CD4-positive, alpha-beta T cell (primary cell): ENCODE data around the gene TACC3. TPM values are rescaled to one million over a fixed set of nuclear protein-coding genes. Genes with fewer than 3 reads are reported as not detected.

Experiments
- ATAC-seq: fragments of 200-7000 bp; cut with Tn5 transposase; one replicate; pipeline ENCODE4 v1.10.0; 2022; ENCODE audit warnings: mild to moderate bottlenecking; ENCODE audit not compliant: poor library complexity
- CTCF ChIA-PET: fragments of 350-600 bp; sonication (Branson Sonifier 250); formaldehyde crosslinking; loops from one replicate; lab custom pipeline; 2021; ENCODE audit warnings: antibody characterized with exemption, inconsistent platforms; lab: Charles Lee
- POLR2A ChIA-PET: fragments of 350-600 bp; sonication (Branson Sonifier 250); formaldehyde crosslinking; loops from one replicate; lab custom pipeline; 2021; ENCODE audit warnings: antibody characterized with exemption, inconsistent platforms; lab: Charles Lee
- DNase-seq, 14 experiments: peaks; one replicate each; pipeline ENCODE4 v3.0.0-alpha.2; 2013 to 2020; ENCODE audit warnings: mixed read lengths in 2 of 14
- H3K27ac ChIP-seq, 2 donors: one replicate each; pipeline versions ENCODE4 v1.5.1 to v1.7.0; 2013; ENCODE audit warnings: low read length in 2 of 2, low read depth in 1 of 2, mild to moderate bottlenecking in 1 of 2
- H3K27me3 ChIP-seq, 2 experiments: 1 replicate in 1 of 2; 2 replicates in 1 of 2; pipeline versions ENCODE4 v1.6.1 to v1.7.0; 2013; ENCODE audit warnings: low read length in 2 of 2, control low read depth in 1 of 2, mild to moderate bottlenecking in 1 of 2, moderate library complexity in 1 of 2; ENCODE audit not compliant: insufficient read depth in 2 of 2, control insufficient read depth in 1 of 2
- H3K36me3 ChIP-seq: one replicate; pipeline ENCODE4 v1.6.1; 2013; ENCODE audit warnings: low read length, control low read depth; ENCODE audit not compliant: insufficient read depth
- H3K4me1 ChIP-seq: one replicate; pipeline ENCODE4 v1.6.1; 2013; ENCODE audit warnings: low read length, control low read depth; ENCODE audit not compliant: insufficient read depth
- H3K4me3 ChIP-seq: one replicate; pipeline ENCODE4 v1.5.1; 2013; ENCODE audit warnings: mild to moderate bottlenecking, low read length, moderate library complexity
- H3K9me3 ChIP-seq, 2 experiments: 1 replicate in 1 of 2; 2 replicates in 1 of 2; pipeline versions ENCODE4 v1.6.1 to v1.7.0; 2013; ENCODE audit warnings: low read length in 2 of 2, mild to moderate bottlenecking in 2 of 2, control low read depth in 1 of 2, moderate library complexity in 1 of 2; ENCODE audit not compliant: control insufficient read depth in 1 of 2, insufficient read depth in 1 of 2
- H3K27ac Mint-ChIP-seq: one replicate; pipeline ENCODE4 v1.8.0; 2020; ENCODE audit warnings: mixed read lengths
- H3K27me3 Mint-ChIP-seq: one replicate; pipeline ENCODE4 v1.8.0; 2021; ENCODE audit warnings: mixed read lengths
- H3K36me3 Mint-ChIP-seq: one replicate; pipeline ENCODE4 v1.8.0; 2021; ENCODE audit warnings: low read depth, mixed read lengths
- H3K4me1 Mint-ChIP-seq: one replicate; pipeline ENCODE4 v1.8.0; 2021; ENCODE audit warnings: low read depth, mixed read lengths
- H3K4me3 Mint-ChIP-seq: one replicate; pipeline ENCODE4 v1.8.0; 2020; ENCODE audit warnings: mild to moderate bottlenecking, mixed read lengths
- H3K9me3 Mint-ChIP-seq: one replicate; pipeline ENCODE4 v1.8.0; 2020; ENCODE audit warnings: mixed read lengths
- CTCF ChIP-seq: fragments of 200-600 bp; IDR thresholded peaks from one replicate; pipeline ENCODE4 v1.8.0; 2022; ENCODE audit warnings: antibody characterized with exemption, mild to moderate bottlenecking
- intact Hi-C, 2 experiments: fragments of 100-400 bp; cut with DNase I in 1 of 2; cut with micrococcal nuclease in 1 of 2; formaldehyde crosslinking; loops; one replicate each; pipeline versions ENCODE4 v1.15.1 to v1.9.0; 2023 to 2025; cut with DNase I, micrococcal nuclease
- total RNA-seq, 174 experiments: library from RNA in 2 of 174; stranded (reverse) in 2 of 174; gene quantifications; one replicate each; pipeline ENCODE4 v1.2.3 and lab custom pipeline; 2021 to 2026

TACC3 gene
- total RNA-seq, 2 experiments from 2014 or later = 123 TPM

- no peak for TF ChIP-seq CTCF
- Mint-ChIP-seq H3K9me3 (no peaks in the 10 kb centered on the region), H3K4me3 (no peak overlapping the region), H3K36me3 (no peaks in the 10 kb centered on the region), H3K27me3 (peaks cover 3% of the 10 kb centered on the region), H3K4me1 (no peaks in the 10 kb centered on the region), H3K27ac (no peak overlapping the region)
- Histone ChIP-seq H3K4me1 (peaks cover 7% of the 10 kb centered on the region), H3K27me3 (peaks cover 0 to 2% of the 10 kb centered on the region in 2 experiments), H3K4me3 (no peak overlapping the region), H3K9me3 (peaks cover 0 to 7% of the 10 kb centered on the region in 2 experiments), H3K36me3 (no peaks in the 10 kb centered on the region), H3K27ac (no peak overlapping the region)
- DNase-seq (no peak), ATAC-seq (no peak)
- intact Hi-C loops = no loop called here
- ChIA-PET POLR2A (no interaction called here), CTCF (no interaction called here)
These were observed 37.2 kb downstream of the TACC3 start for GRCh38 chr4:1758306-1759121.

GRCh38 chr4:1759170-1759817, 38.0 kb downstream of the TACC3 start:
- Histone ChIP-seq H3K9me3 (peaks cover 0 to 7% of the 10 kb centered on the region in 2 experiments), H3K4me3 (no peak overlapping the region), H3K36me3 (no peaks in the 10 kb centered on the region), H3K27me3 (peaks cover 2 to 3% of the 10 kb centered on the region in 2 experiments), H3K4me1 (peaks cover 3% of the 10 kb centered on the region), H3K27ac (no peak overlapping the region)
- no peak for TF ChIP-seq CTCF
- intact Hi-C loops = no loop called here
- H3K36me3 Mint-ChIP-seq = no peaks in the 10 kb centered on the region
- DNase-seq (no peak), ATAC-seq (no peak)
- H3K27ac Mint-ChIP-seq = no peak overlapping the region
- ChIA-PET CTCF (no interaction called here), POLR2A (no interaction called here)
- H3K9me3 Mint-ChIP-seq = no peaks in the 10 kb centered on the region
- H3K4me3 Mint-ChIP-seq = no peak overlapping the region
- no peaks in the 10 kb centered on the region for H3K4me1 Mint-ChIP-seq
- H3K27me3 Mint-ChIP-seq = peaks cover 9% of the 10 kb centered on the region

GRCh38 chr4:1759818-1760223, 38.5 kb downstream of the TACC3 start:
- TF ChIP-seq CTCF = no peak
- no peaks in the 10 kb centered on the region for H3K9me3 Mint-ChIP-seq
- no peak overlapping the region for H3K27ac Mint-ChIP-seq
- Histone ChIP-seq H3K36me3 (no peaks in the 10 kb centered on the region), H3K9me3 (peaks cover 0 to 11% of the 10 kb centered on the region in 2 experiments), H3K4me3 (no peak overlapping the region), H3K27ac (no peak overlapping the region), H3K27me3 (peaks cover 5 to 8% of the 10 kb centered on the region in 2 experiments), H3K4me1 (peaks cover 3% of the 10 kb centered on the region)
- POLR2A ChIA-PET = no interaction called here
- H3K36me3 Mint-ChIP-seq = no peaks in the 10 kb centered on the region
- H3K4me3 Mint-ChIP-seq = no peak overlapping the region
- DNase-seq (no peak), ATAC-seq (no peak)
- intact Hi-C loops = loop anchor here in 1 of 2 experiments (5.0 kb wide), 1 partner anchor 52 kb away; no protein-coding TSS in a partner anchor
- peaks cover 13% of the 10 kb centered on the region for H3K27me3 Mint-ChIP-seq
- CTCF ChIA-PET = no interaction called here
- no peaks in the 10 kb centered on the region for H3K4me1 Mint-ChIP-seq
